H1 (cell line): ENCODE measurements around the gene CMSS1. TPM values are rescaled to one million over a fixed set of nuclear protein-coding genes. Genes with fewer than 3 reads are reported as not detected.

Experiments
- CTCF ChIA-PET: fragments of 300-600 bp; sonication (Branson Sonifier 250); formaldehyde crosslinking; loops from one replicate; lab custom pipeline; 2021; ENCODE audit not compliant: partially characterized antibody; lab: Charles Lee
- POLR2A ChIA-PET: fragments of 300-600 bp; sonication (Branson Sonifier 250); formaldehyde crosslinking; loops from one replicate; lab custom pipeline; 2021; ENCODE audit warnings: inconsistent platforms; ENCODE audit not compliant: partially characterized antibody; lab: Charles Lee
- DNase-seq, 2 experiments: peaks; one replicate each; pipeline versions ENCODE4 v3.0.0 to v3.0.0-alpha.2; 2010 to 2022; ENCODE audit warnings: low spot score in 2 of 2, low read depth in 1 of 2, mixed read lengths in 1 of 2
- FAIRE-seq: peaks from 2 replicates; lab custom pipeline; 2011; peaks lifted over from hg19 to GRCh38; lab: Jason Lieb, UNC
- H2AFZ ChIP-seq: 2 replicates; pipeline ENCODE4 v1.8.1; 2012; ENCODE audit warnings: low read length, inconsistent platforms
- H2AK5ac ChIP-seq: 2 replicates; pipeline ENCODE4 v1.6.1; 2013; ENCODE audit warnings: low read depth, low read length
- H2BK120ac ChIP-seq: replicated peaks from 2 replicates; pipeline ENCODE3; 2013; ENCODE audit warnings: low read depth, low read length, inconsistent platforms
- H2BK12ac ChIP-seq: 2 replicates; pipeline ENCODE4 v1.6.1; 2013; ENCODE audit warnings: low read depth, low read length
- H2BK15ac ChIP-seq: 2 replicates; pipeline ENCODE4 v1.6.1; 2013; ENCODE audit warnings: low read length
- H2BK20ac ChIP-seq: 2 replicates; pipeline ENCODE4 v1.6.1; 2013; ENCODE audit warnings: low read length
- H2BK5ac ChIP-seq: 2 replicates; pipeline ENCODE4 v1.6.1; 2013; ENCODE audit warnings: low read depth, low read length
- H3K14ac ChIP-seq: 2 replicates; pipeline ENCODE4 v1.6.1; 2013; ENCODE audit warnings: inconsistent platforms; ENCODE audit not compliant: insufficient read length
- H3K18ac ChIP-seq: 2 replicates; pipeline ENCODE4 v1.6.1; 2013; ENCODE audit warnings: low read length; ENCODE audit errors: extremely low read depth
- H3K23ac ChIP-seq: 2 replicates; pipeline ENCODE4 v1.6.1; 2013; ENCODE audit warnings: inconsistent platforms; ENCODE audit not compliant: insufficient read length
- H3K23me2 ChIP-seq: 2 replicates; pipeline ENCODE4 v1.6.1; 2013; ENCODE audit warnings: low read depth, low read length
- H3K27ac ChIP-seq: 2 replicates; pipeline ENCODE4 v1.6.1; 2011; ENCODE audit warnings: low read depth, low read length, inconsistent platforms
- H3K27me3 ChIP-seq, 4 experiments: replicated peaks in 1 of 4; 1 replicate in 1 of 4; 2 replicates in 3 of 4; pipeline versions ENCODE4 v1.6.1 to v1.8.1; 2011 to 2013; ENCODE audit warnings: low read length in 3 of 4, mild to moderate bottlenecking in 3 of 4, inconsistent platforms in 2 of 4, mixed read lengths in 2 of 4, moderate library complexity in 1 of 4; ENCODE audit not compliant: control insufficient read depth in 3 of 4, insufficient read depth in 3 of 4; ENCODE audit errors: extremely low read depth in 1 of 4
- H3K36me3 ChIP-seq, 4 experiments: 2 replicates each; pipeline versions ENCODE4 v1.6.1 to v1.8.1; 2011 to 2013; ENCODE audit warnings: mild to moderate bottlenecking in 4 of 4, low read length in 3 of 4, moderate library complexity in 2 of 4, control low read depth in 1 of 4, inconsistent platforms in 1 of 4; ENCODE audit not compliant: insufficient read depth in 4 of 4, control insufficient read depth in 2 of 4
- H3K4ac ChIP-seq: replicated peaks from 2 replicates; pipeline ENCODE3; 2013; ENCODE audit warnings: low read length, low read depth, mixed read lengths, inconsistent platforms; ENCODE audit not compliant: insufficient read length
- H3K4me1 ChIP-seq, 4 experiments: replicated peaks in 1 of 4; 1 replicate in 1 of 4; 2 replicates in 3 of 4; pipeline versions ENCODE4 v1.6.1 to v1.8.1; 2011 to 2013; ENCODE audit warnings: low read length in 3 of 4, inconsistent platforms in 2 of 4, mixed read lengths in 1 of 4; ENCODE audit not compliant: insufficient read depth in 4 of 4, control insufficient read depth in 3 of 4
- H3K4me2 ChIP-seq, 2 experiments: 2 replicates each; pipeline versions ENCODE4 v1.6.1 to v1.8.1; 2011 to 2013; ENCODE audit warnings: low read depth in 2 of 2, low read length in 2 of 2, control low read depth in 1 of 2, inconsistent platforms in 1 of 2, mild to moderate bottlenecking in 1 of 2; ENCODE audit not compliant: insufficient read depth in 1 of 2
- H3K4me3 ChIP-seq, 4 experiments: fragments of 200-600, 300-600 bp in 1 of 4; sonication (generic), shearing (Covaris generic), sonication (Bioruptor Twin) in 1 of 4; 2 replicates each; pipeline versions ENCODE4 v1.5.1 to v1.8.1; 2011 to 2016; ENCODE audit warnings: low read length in 4 of 4, low read depth in 3 of 4, control low read depth in 2 of 4, inconsistent platforms in 2 of 4, mild to moderate bottlenecking in 2 of 4, mixed read lengths in 1 of 4, moderate library complexity in 1 of 4; ENCODE audit not compliant: insufficient read depth in 2 of 4; ENCODE audit errors: extremely low read depth in 1 of 4
- H3K56ac ChIP-seq: replicated peaks from 2 replicates; pipeline ENCODE3; 2013; ENCODE audit warnings: low read depth, mild to moderate bottlenecking, mixed read lengths, low read length, inconsistent platforms; ENCODE audit not compliant: insufficient read length
- H3K79me1 ChIP-seq: 2 replicates; pipeline ENCODE4 v1.6.1; 2013; ENCODE audit warnings: low read depth, low read length, control low read depth
- H3K79me2 ChIP-seq, 2 experiments: 2 replicates each; pipeline versions ENCODE4 v1.6.1 to v1.8.1; 2012 to 2013; ENCODE audit warnings: low read length in 2 of 2, mild to moderate bottlenecking in 2 of 2, inconsistent platforms in 1 of 2; ENCODE audit not compliant: insufficient read depth in 2 of 2, control insufficient read depth in 1 of 2
- H3K9ac ChIP-seq, 4 experiments: replicated peaks in 1 of 4; 1 replicate in 1 of 4; 2 replicates in 3 of 4; pipeline versions ENCODE4 v1.6.1 to v1.8.1; 2011 to 2013; ENCODE audit warnings: low read depth in 3 of 4, low read length in 3 of 4, control low read depth in 2 of 4, mild to moderate bottlenecking in 2 of 4, moderate library complexity in 2 of 4, inconsistent platforms in 1 of 4; ENCODE audit errors: extremely low read depth in 1 of 4
- H3K9me3 ChIP-seq, 2 experiments: 2 replicates each; pipeline versions ENCODE4 v1.6.1 to v1.8.1; 2012 to 2013; ENCODE audit warnings: mild to moderate bottlenecking in 2 of 2, moderate library complexity in 2 of 2, control low read depth in 1 of 2, inconsistent platforms in 1 of 2, low read depth in 1 of 2, low read length in 1 of 2, mixed read lengths in 1 of 2; ENCODE audit not compliant: insufficient read depth in 2 of 2
- H4K20me1 ChIP-seq, 2 experiments: replicated peaks in 1 of 2; 2 replicates each; pipeline versions ENCODE3 to v1.8.1; 2011 to 2013; ENCODE audit warnings: inconsistent platforms in 2 of 2, low read length in 2 of 2, mild to moderate bottlenecking in 1 of 2; ENCODE audit not compliant: insufficient read depth in 2 of 2, control insufficient read depth in 1 of 2
- H4K5ac ChIP-seq: 2 replicates; pipeline ENCODE4 v1.6.1; 2013; ENCODE audit warnings: low read length, low read depth, mixed read lengths, inconsistent platforms; ENCODE audit not compliant: insufficient read length
- H4K8ac ChIP-seq: 2 replicates; pipeline ENCODE4 v1.8.0; 2013; ENCODE audit warnings: mild to moderate bottlenecking, moderate library complexity, low read length, inconsistent platforms; ENCODE audit not compliant: insufficient read depth; ENCODE audit errors: extremely low read depth
- H4K91ac ChIP-seq: replicated peaks from 2 replicates; pipeline ENCODE3; 2013; ENCODE audit warnings: low read length, mixed read lengths, inconsistent platforms; ENCODE audit not compliant: insufficient read length
- CHD2 ChIP-seq: IDR thresholded peaks from 2 replicates; pipeline ENCODE4 v1.6.1; 2012; ENCODE audit warnings: low read length, improper control_type of control experiment
- HDAC6 ChIP-seq: IDR thresholded peaks from one replicate; pipeline ENCODE4 v1.7.1; 2012; ENCODE audit warnings: low read depth, mild to moderate bottlenecking, inconsistent platforms, low read length, moderate library complexity
- KDM1A ChIP-seq: fragments of 200-600, 300-600 bp; sonication (generic); IDR thresholded peaks from 2 replicates; pipeline ENCODE4 v1.7.1; 2016; ENCODE audit warnings: mild to moderate bottlenecking, low read length, borderline replicate concordance
- TEAD4 ChIP-seq: IDR thresholded peaks from 2 replicates; pipeline ENCODE4 v1.6.1; 2012; ENCODE audit warnings: low read depth, low read length, inconsistent platforms, mixed read lengths
- whole genome bisulfite sequencing, 2 experiments: shearing (Covaris generic) in 1 of 2; methylation state at CpG; one replicate each; pipeline versions ENCODE4 v1.1.6 to v1.1.7; 2013 to 2015; ENCODE audit warnings: low lambda C conversion rate in 2 of 2, mixed read lengths in 2 of 2, inconsistent platforms in 1 of 2, low coverage in 1 of 2, missing lambda C conversion rate in 1 of 2; ENCODE audit not compliant: insufficient replicate concordance in 2 of 2, insufficient coverage in 1 of 2, insufficient read length in 1 of 2; ENCODE audit errors: extremely low coverage in 1 of 2, missing lambda C conversion rate in 1 of 2; 5-methylcytosine and 5-hydroxymethylcytosine counted together
- polyA plus RNA-seq, 7 experiments: library from polyadenylated mRNA; depleted of rRNA in 3 of 7; stranded (reverse) in 5 of 7; unstranded in 2 of 7; fragments of >200 nt in 5 of 7; fragments of 200-250 nt in 2 of 7; gene quantifications; 1 replicate in 5 of 7; 2 replicates in 1 of 7; 4 replicates in 1 of 7; pipeline versions ENCODE4 v1.2.1 to v1.2.3, GENCODE V29; 2011 to 2013; ENCODE audit warnings: missing spikeins in 2 of 7, mixed read lengths in 2 of 7
- total RNA-seq: library from RNA; stranded (reverse); fragmentation: NEBNext Ultra II Directional; extraction: Animal tissue kit (Norgen Biotek cat#: 25700); gene quantifications from 2 replicates; pipeline ENCODE4 v1.2.1, GENCODE V29; 2021

CMSS1 gene
- total and polyA plus RNA-seq, 2 of the 8 experiments (the other 6 are each of a cell fraction or from before 2014, with no cell fraction given): 15.2 to 75.1 TPM

- no peaks in the 10 kb centered on the region for H3K4me1 ChIP-seq
- H3K4me2 ChIP-seq: no peak overlapping the region
- H3K27me3 ChIP-seq: no peaks in the 10 kb centered on the region
- H3K56ac ChIP-seq: no peak overlapping the region
- no peak overlapping the region for H3K18ac ChIP-seq
- H2BK20ac ChIP-seq: no peak overlapping the region
- FAIRE-seq (no peak), DNase-seq (no peak)
- no peak overlapping the region for H4K5ac ChIP-seq
- H2BK15ac ChIP-seq: no peak overlapping the region
- ChIA-PET POLR2A (no interaction called here), CTCF (no interaction called here)
- peaks cover 21 to 24% of the 10 kb centered on the region in 2 experiments for H3K9me3 ChIP-seq
- H4K8ac ChIP-seq: no peak overlapping the region
- H3K27ac ChIP-seq: no peak overlapping the region
- H4K20me1 ChIP-seq: no peaks in the 10 kb centered on the region
- TF ChIP-seq HDAC6 (no peak), CHD2 (no peak), TEAD4 (no peak), KDM1A (no peak)
- H3K9ac ChIP-seq: no peak overlapping the region
- H2BK12ac ChIP-seq: no peak overlapping the region
- H3K4ac ChIP-seq: no peak overlapping the region
- 79% methylated on average over 1 of the region's 1 CpG; no CpG with 5 or more reads in 1 of the 2 experiments for WGBS, 2 experiments
- H3K79me1 ChIP-seq: no peaks in the 10 kb centered on the region
- no peak overlapping the region for H3K14ac ChIP-seq
- H4K91ac ChIP-seq: no peak overlapping the region
- H2AFZ ChIP-seq: no peak overlapping the region
- H3K36me3 ChIP-seq: peaks cover 0 to 4% (median 0%) of the 10 kb centered on the region in 4 experiments; a peak in 1 of 8 replicates
- H3K23me2 ChIP-seq: no peaks in the 10 kb centered on the region
- H3K4me3 ChIP-seq: no peak overlapping the region
- no peak overlapping the region for H2BK120ac ChIP-seq
- no peaks in the 10 kb centered on the region for H3K79me2 ChIP-seq
- no peak overlapping the region for H2BK5ac ChIP-seq
- no peak overlapping the region for H2AK5ac ChIP-seq
- no peak overlapping the region for H3K23ac ChIP-seq
Observed at GRCh38 chr3:99803297-99803696, 14.4 kb upstream of the CMSS1 start.
